ENCODE measurements around the gene EEA1. TPM values are rescaled to one million over a fixed set of nuclear protein-coding genes. Genes with fewer than 3 reads are reported as not detected.

Gene EEA1
- total RNA-seq, 1 experiment from 2014 or later, result 35.7 TPM

GRCh38 chr12:92762773-92763172 lies 166.3 kb downstream of the EEA1 start:
- POLR2A ChIA-PET (ENCODE audit: low non-redundant PET), result no interaction called here
- H3K36me3 ChIP-seq (ENCODE audit: insufficient read depth, low read length, poor library complexity, severe bottlenecking), result no peaks in the 10 kb centered on the region
- intact Hi-C loops (cut with micrococcal nuclease; ENCODE audit: unreplicated experiment), result no loop called here
- H3K27me3 ChIP-seq (replicated peaks; ENCODE audit: insufficient read depth, low read depth, low read length, poor library complexity), result no peaks in the 10 kb centered on the region
- BruUV-seq (replicated peaks), result no TSS peak
- no peak overlapping the region for H3K27ac ChIP-seq (ENCODE audit: low read depth, low read length, poor library complexity, severe bottlenecking)
- H3K4me3 ChIP-seq (ENCODE audit: low read depth, low read length, poor library complexity, severe bottlenecking), result no peak overlapping the region
- TF ChIP-seq EZH2 (IDR thresholded peaks at IDR 0.05; ENCODE audit: borderline replicate concordance, low read depth, low read length, poor library complexity, severe bottlenecking), result no peak
- no peak for TF ChIP-seq CTCF (conservative IDR thresholded peaks at IDR 0.05; ENCODE audit: low read depth, low read length)
- no peak for DNase-seq (ENCODE audit: low spot score)
- peaks cover 4% of the 10 kb centered on the region for H3K4me1 ChIP-seq (ENCODE audit: insufficient read depth, low read length, poor library complexity, severe bottlenecking)
- CTCF ChIA-PET, result no interaction called here
- H3K9me3 ChIP-seq (ENCODE audit: low read depth, low read length, poor library complexity, severe bottlenecking), result no peaks in the 10 kb centered on the region

GRCh38 chr12:92759634-92760268 lies 169.3 kb downstream of the EEA1 start:
- peak; percentile 72 for DNase-seq (ENCODE audit: low spot score)
- Histone ChIP-seq H3K36me3 (ENCODE audit: insufficient read depth, low read length, poor library complexity, severe bottlenecking) (no peaks in the 10 kb centered on the region), H3K4me1 (ENCODE audit: insufficient read depth, low read length, poor library complexity, severe bottlenecking) (no peaks in the 10 kb centered on the region), H3K27ac (ENCODE audit: low read depth, low read length, poor library complexity, severe bottlenecking) (no peak overlapping the region), H3K27me3 (replicated peaks; ENCODE audit: insufficient read depth, low read depth, low read length, poor library complexity) (no peaks in the 10 kb centered on the region), H3K4me3 (ENCODE audit: low read depth, low read length, poor library complexity, severe bottlenecking) (no peak overlapping the region), H3K9me3 (ENCODE audit: low read depth, low read length, poor library complexity, severe bottlenecking) (no peaks in the 10 kb centered on the region)
- intact Hi-C loops (cut with micrococcal nuclease; ENCODE audit: unreplicated experiment), result no loop called here
- BruUV-seq (replicated peaks), result no TSS peak
- POLR2A ChIA-PET (ENCODE audit: low non-redundant PET), result no interaction called here
- TF ChIP-seq EZH2 (IDR thresholded peaks at IDR 0.05; ENCODE audit: borderline replicate concordance, low read depth, low read length, poor library complexity, severe bottlenecking) (no peak), CTCF (conservative IDR thresholded peaks at IDR 0.05; ENCODE audit: low read depth, low read length) (no peak)
- CTCF ChIA-PET, result no interaction called here

- H3K4me3 ChIP-seq (ENCODE audit: low read depth, low read length, poor library complexity, severe bottlenecking), result no peak overlapping the region
- no peaks in the 10 kb centered on the region for H3K27me3 ChIP-seq (replicated peaks; ENCODE audit: insufficient read depth, low read depth, low read length, poor library complexity)
- TF ChIP-seq EZH2 (IDR thresholded peaks at IDR 0.05; ENCODE audit: borderline replicate concordance, low read depth, low read length, poor library complexity, severe bottlenecking), result no peak
- no peaks in the 10 kb centered on the region for H3K9me3 ChIP-seq (ENCODE audit: low read depth, low read length, poor library complexity, severe bottlenecking)
- intact Hi-C loops (cut with micrococcal nuclease; ENCODE audit: unreplicated experiment), result no loop called here
- POLR2A ChIA-PET (ENCODE audit: low non-redundant PET), result no interaction called here
- CTCF ChIA-PET, result no interaction called here
- H3K4me1 ChIP-seq (ENCODE audit: insufficient read depth, low read length, poor library complexity, severe bottlenecking), result no peaks in the 10 kb centered on the region
- no peak overlapping the region for H3K27ac ChIP-seq (ENCODE audit: low read depth, low read length, poor library complexity, severe bottlenecking)
- H3K36me3 ChIP-seq (ENCODE audit: insufficient read depth, low read length, poor library complexity, severe bottlenecking), result no peaks in the 10 kb centered on the region
- no TSS peak for BruUV-seq (replicated peaks)
- no peak for DNase-seq (ENCODE audit: low spot score)
Measured at GRCh38 chr12:92757597-92758121, 171.4 kb downstream of the EEA1 start.

All from A673 (cell line).